Kidney glomerular epithelial cell (primary cell): ENCODE data around the gene MACROD1.

Source experiments
- DNase-seq: peaks from one replicate; lab custom pipeline; 2025; lab: John Stamatoyannopoulos, UW

MACROD1 gene

GRCh38 chr11:63951779-63952536, 214.0 kb downstream of the MACROD1 start:
- no peak for DNase-seq
